GM23338 (cell line): Measurements from ENCODE around the gene CENPX. TPM values are rescaled to one million over a fixed set of nuclear protein-coding genes. Genes with fewer than 3 reads are reported as not detected.

Experiments used
- ATAC-seq: fragments of 200-7000 bp; cut with Tn5 transposase; 3 replicates; pipeline ENCODE4 v1.9.1; 2020
- DNase-seq: peaks from one replicate; pipeline ENCODE4 v3.0.0-alpha.2; 2015; ENCODE audit warnings: low spot score
- H2AFZ ChIP-seq: fragments of 200-600 bp; sonication (generic); 2 replicates; pipeline ENCODE4 v1.8.0; 2016; ENCODE audit warnings: antibody characterized with exemption, mild to moderate bottlenecking, moderate library complexity
- H3F3A ChIP-seq: fragments of 200-600 bp; sonication (generic); replicated peaks from 2 replicates; pipeline ENCODE4 v1.8.0; 2017; ENCODE audit warnings: antibody characterized with exemption, mixed run types, low read depth
- H3K27ac ChIP-seq: fragments of 200-600 bp; sonication (generic); 2 replicates; pipeline ENCODE4 v1.6.1; 2016; ENCODE audit warnings: low read depth
- H3K27me3 ChIP-seq: fragments of 200-600 bp; sonication (generic); 2 replicates; pipeline ENCODE4 v1.8.0; 2016; ENCODE audit warnings: mild to moderate bottlenecking, mixed run types, moderate library complexity; ENCODE audit not compliant: insufficient read depth
- H3K36me3 ChIP-seq: fragments of 200-600 bp; sonication (generic); 2 replicates; pipeline ENCODE4 v1.8.0; 2016; ENCODE audit warnings: mild to moderate bottlenecking; ENCODE audit not compliant: insufficient read depth
- H3K4me1 ChIP-seq: fragments of 200-600 bp; sonication (generic); 2 replicates; pipeline ENCODE4 v1.8.0; 2016; ENCODE audit warnings: mild to moderate bottlenecking, moderate library complexity; ENCODE audit not compliant: insufficient read depth
- H3K4me2 ChIP-seq: fragments of 200-600 bp; sonication (generic); 2 replicates; pipeline ENCODE4 v1.7.1; 2017; ENCODE audit warnings: mixed run types
- H3K4me3 ChIP-seq: fragments of 200-600 bp; sonication (generic); 2 replicates; pipeline ENCODE4 v1.6.1; 2016; ENCODE audit warnings: mixed run types
- H3K79me2 ChIP-seq: fragments of 200-600 bp; sonication (generic); replicated peaks from 2 replicates; pipeline ENCODE4 v1.8.0; 2017; ENCODE audit warnings: mild to moderate bottlenecking; ENCODE audit not compliant: insufficient read depth
- H3K9me2 ChIP-seq: fragments of 200-600 bp; sonication (generic); 2 replicates; pipeline ENCODE4 v1.8.0; 2017; ENCODE audit not compliant: insufficient read depth
- H4K20me1 ChIP-seq: fragments of 200-600 bp; sonication (generic); replicated peaks from 2 replicates; pipeline ENCODE4 v1.8.0; 2017; ENCODE audit warnings: mild to moderate bottlenecking; ENCODE audit not compliant: insufficient read depth
- H3K27ac Mint-ChIP-seq: 2 replicates; pipeline ENCODE4 v1.8.0; 2020; ENCODE audit warnings: inconsistent platforms, mild to moderate bottlenecking, moderate library complexity, mixed read lengths
- H3K27me3 Mint-ChIP-seq: 3 replicates; pipeline ENCODE4 v1.8.0; 2022; ENCODE audit warnings: low read depth, mild to moderate bottlenecking, moderate library complexity, mixed read lengths, inconsistent platforms; ENCODE audit not compliant: insufficient read depth, poor library complexity
- H3K36me3 Mint-ChIP-seq: 3 replicates; pipeline ENCODE4 v1.8.0; 2021; ENCODE audit warnings: low read depth, mild to moderate bottlenecking, inconsistent platforms, moderate library complexity, mixed read lengths
- H3K4me1 Mint-ChIP-seq: 3 replicates; pipeline ENCODE4 v1.8.0; 2020; ENCODE audit warnings: mild to moderate bottlenecking, inconsistent platforms, mixed read lengths
- H3K4me3 Mint-ChIP-seq: 3 replicates; pipeline ENCODE4 v1.8.0; 2021; ENCODE audit warnings: moderate library complexity, mild to moderate bottlenecking, inconsistent platforms, mixed read lengths
- H3K9me3 Mint-ChIP-seq: 3 replicates; pipeline ENCODE4 v1.8.0; 2020; ENCODE audit warnings: moderate library complexity, mild to moderate bottlenecking, inconsistent platforms, mixed read lengths
- EZH2 ChIP-seq: fragments of 200-600 bp; sonication (generic); IDR thresholded peaks from one replicate; pipeline ENCODE4 v1.8.0; 2017; ENCODE audit warnings: antibody characterized with exemption, mild to moderate bottlenecking, low read depth; ENCODE audit not compliant: unreplicated experiment
- JUNB ChIP-seq: IDR thresholded peaks from one replicate; pipeline ENCODE4 v1.6.1; 2016; ENCODE audit warnings: antibody characterized with exemption; ENCODE audit not compliant: unreplicated experiment
- NANOG ChIP-seq: IDR thresholded peaks from 2 replicates; pipeline ENCODE4 v1.6.1; 2016; ENCODE audit warnings: antibody characterized with exemption, borderline replicate concordance
- POLR2AphosphoS5 ChIP-seq: IDR thresholded peaks from 2 replicates; pipeline ENCODE4 v1.6.1; 2016; ENCODE audit warnings: antibody characterized with exemption, low read depth
- STAT1 ChIP-seq: IDR thresholded peaks from one replicate; pipeline ENCODE4 v1.6.1; 2016; ENCODE audit warnings: antibody characterized with exemption; ENCODE audit not compliant: unreplicated experiment
- ZNF331 ChIP-seq: fragments of 250-450 bp; sonication (Bioruptor Pico); IDR thresholded peaks from 2 replicates; pipeline ENCODE4 v1.5.0; 2020; ENCODE audit warnings: low read depth, mild to moderate bottlenecking, moderate library complexity
- polyA plus RNA-seq: library from polyadenylated mRNA; unstranded; fragments of >200 nt; fragmentation: Nextera tagmentation; extraction: Ambion mirVana; gene quantifications from 2 replicates; pipeline ENCODE4 v1.2.1, GENCODE V29; 2016
- total RNA-seq: library from RNA; depleted of rRNA; stranded (reverse); fragments of >200 nt; shearing (Covaris generic); gene quantifications from 2 replicates; pipeline ENCODE4 v1.2.3, GENCODE V29; 2014
- TF ChIP-seq, protein P1 (sequence below): IDR thresholded peaks from 2 replicates; pipeline ENCODE4 v1.6.1; 2016; ENCODE audit warnings: antibody characterized with exemption
- TF ChIP-seq, protein P2 (sequence below): IDR thresholded peaks from one replicate; pipeline ENCODE4 v1.6.1; 2018; ENCODE audit warnings: antibody characterized with exemption; ENCODE audit not compliant: unreplicated experiment
- TF ChIP-seq, protein P3 (sequence below), 2 experiments: fragments of 200-600 bp in 1 of 2; sonication (generic) in 1 of 2; conservative IDR thresholded peaks; 2 replicates each; pipeline versions ENCODE4 v1.5.1 to v1.6.1; 2016 to 2017; ENCODE audit warnings: antibody characterized with exemption in 2 of 2, low read depth in 2 of 2, mild to moderate bottlenecking in 2 of 2, moderate library complexity in 1 of 2

CENPX gene
- total and polyA plus RNA-seq, 2 experiments from 2014 or later: 114 to 157 TPM

DNA sequence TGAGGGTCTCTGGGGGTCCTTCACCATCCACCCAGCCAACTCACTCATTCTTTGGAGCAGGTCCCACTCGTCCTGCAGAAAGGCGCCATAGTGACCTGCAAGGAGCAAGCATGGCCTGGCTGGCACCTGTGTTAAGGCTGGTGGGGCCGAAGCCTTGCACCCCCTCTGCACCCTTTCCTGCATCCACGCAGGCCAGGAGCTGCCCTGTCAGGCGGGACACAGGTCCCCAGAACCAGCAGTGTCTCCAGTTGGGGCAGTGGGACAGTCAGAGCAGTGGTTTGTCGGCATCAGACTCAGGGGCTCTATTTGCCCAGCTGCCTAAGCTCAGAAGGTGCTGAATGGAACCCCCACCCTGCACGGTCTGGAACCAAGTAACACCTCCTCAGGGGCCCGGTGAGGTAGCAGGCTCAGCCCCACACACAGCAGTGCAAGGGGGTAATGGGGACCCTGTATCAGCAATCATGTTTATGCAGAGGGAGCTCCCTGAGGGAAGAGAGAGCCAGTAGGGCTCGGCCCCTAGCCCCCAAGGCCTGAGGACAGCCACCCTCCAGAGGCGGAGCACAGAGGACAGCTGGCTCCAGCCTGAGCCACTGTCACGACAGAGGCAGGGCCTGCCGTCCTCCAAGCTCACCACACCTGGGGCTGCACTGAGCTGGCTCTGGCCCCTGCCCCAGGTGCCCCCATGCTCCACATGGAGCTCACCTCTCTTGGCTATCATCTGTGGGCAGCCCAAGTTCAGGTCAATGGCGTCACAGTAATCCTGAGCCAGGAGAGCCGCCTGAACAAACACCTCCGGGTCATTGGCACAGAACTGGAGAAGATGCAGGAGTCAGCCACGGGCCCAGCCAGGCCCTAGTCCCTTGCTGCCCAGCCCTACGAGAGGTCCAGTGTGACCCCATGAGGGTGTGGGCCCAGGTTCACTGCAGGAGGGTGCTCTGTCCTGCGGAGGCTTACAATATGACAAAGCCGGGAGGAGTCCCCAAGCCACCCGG is 41.0 kb upstream of the CENPX start:
- Histone ChIP-seq H2AFZ (no peak overlapping the region), H3K4me1 (no peaks in the 10 kb centered on the region), H3K27ac (no peak overlapping the region), H3K36me3 (no peaks in the 10 kb centered on the region), H3K27me3 (no peaks in the 10 kb centered on the region), H3K79me2 (no peaks in the 10 kb centered on the region), H3K4me2 (no peak overlapping the region), H3F3A (peaks cover 7% of the 10 kb centered on the region; the same call in 1 of the 2 replicates), H4K20me1 (no peaks in the 10 kb centered on the region), H3K9me2 (no peaks in the 10 kb centered on the region), H3K4me3 (no peak overlapping the region)
- no peaks in the 10 kb centered on the region for H3K9me3 Mint-ChIP-seq
- no peak for ATAC-seq
- no peak overlapping the region for H3K27ac Mint-ChIP-seq
- peaks cover 5% of the 10 kb centered on the region for H3K27me3 Mint-ChIP-seq
- TF ChIP-seq EZH2 (no peak), NANOG (no peak), STAT1 (no peak), POLR2AphosphoS5 (no peak), JUNB (no peak), ZNF331 (CRISPR knock-in tag) (no peak)
- TF ChIP-seq, protein P1, sequence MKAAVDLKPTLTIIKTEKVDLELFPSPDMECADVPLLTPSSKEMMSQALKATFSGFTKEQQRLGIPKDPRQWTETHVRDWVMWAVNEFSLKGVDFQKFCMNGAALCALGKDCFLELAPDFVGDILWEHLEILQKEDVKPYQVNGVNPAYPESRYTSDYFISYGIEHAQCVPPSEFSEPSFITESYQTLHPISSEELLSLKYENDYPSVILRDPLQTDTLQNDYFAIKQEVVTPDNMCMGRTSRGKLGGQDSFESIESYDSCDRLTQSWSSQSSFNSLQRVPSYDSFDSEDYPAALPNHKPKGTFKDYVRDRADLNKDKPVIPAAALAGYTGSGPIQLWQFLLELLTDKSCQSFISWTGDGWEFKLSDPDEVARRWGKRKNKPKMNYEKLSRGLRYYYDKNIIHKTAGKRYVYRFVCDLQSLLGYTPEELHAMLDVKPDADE: no peak
- TF ChIP-seq, protein P2, sequence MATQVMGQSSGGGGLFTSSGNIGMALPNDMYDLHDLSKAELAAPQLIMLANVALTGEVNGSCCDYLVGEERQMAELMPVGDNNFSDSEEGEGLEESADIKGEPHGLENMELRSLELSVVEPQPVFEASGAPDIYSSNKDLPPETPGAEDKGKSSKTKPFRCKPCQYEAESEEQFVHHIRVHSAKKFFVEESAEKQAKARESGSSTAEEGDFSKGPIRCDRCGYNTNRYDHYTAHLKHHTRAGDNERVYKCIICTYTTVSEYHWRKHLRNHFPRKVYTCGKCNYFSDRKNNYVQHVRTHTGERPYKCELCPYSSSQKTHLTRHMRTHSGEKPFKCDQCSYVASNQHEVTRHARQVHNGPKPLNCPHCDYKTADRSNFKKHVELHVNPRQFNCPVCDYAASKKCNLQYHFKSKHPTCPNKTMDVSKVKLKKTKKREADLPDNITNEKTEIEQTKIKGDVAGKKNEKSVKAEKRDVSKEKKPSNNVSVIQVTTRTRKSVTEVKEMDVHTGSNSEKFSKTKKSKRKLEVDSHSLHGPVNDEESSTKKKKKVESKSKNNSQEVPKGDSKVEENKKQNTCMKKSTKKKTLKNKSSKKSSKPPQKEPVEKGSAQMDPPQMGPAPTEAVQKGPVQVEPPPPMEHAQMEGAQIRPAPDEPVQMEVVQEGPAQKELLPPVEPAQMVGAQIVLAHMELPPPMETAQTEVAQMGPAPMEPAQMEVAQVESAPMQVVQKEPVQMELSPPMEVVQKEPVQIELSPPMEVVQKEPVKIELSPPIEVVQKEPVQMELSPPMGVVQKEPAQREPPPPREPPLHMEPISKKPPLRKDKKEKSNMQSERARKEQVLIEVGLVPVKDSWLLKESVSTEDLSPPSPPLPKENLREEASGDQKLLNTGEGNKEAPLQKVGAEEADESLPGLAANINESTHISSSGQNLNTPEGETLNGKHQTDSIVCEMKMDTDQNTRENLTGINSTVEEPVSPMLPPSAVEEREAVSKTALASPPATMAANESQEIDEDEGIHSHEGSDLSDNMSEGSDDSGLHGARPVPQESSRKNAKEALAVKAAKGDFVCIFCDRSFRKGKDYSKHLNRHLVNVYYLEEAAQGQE: no peak
- TF ChIP-seq, protein P3, sequence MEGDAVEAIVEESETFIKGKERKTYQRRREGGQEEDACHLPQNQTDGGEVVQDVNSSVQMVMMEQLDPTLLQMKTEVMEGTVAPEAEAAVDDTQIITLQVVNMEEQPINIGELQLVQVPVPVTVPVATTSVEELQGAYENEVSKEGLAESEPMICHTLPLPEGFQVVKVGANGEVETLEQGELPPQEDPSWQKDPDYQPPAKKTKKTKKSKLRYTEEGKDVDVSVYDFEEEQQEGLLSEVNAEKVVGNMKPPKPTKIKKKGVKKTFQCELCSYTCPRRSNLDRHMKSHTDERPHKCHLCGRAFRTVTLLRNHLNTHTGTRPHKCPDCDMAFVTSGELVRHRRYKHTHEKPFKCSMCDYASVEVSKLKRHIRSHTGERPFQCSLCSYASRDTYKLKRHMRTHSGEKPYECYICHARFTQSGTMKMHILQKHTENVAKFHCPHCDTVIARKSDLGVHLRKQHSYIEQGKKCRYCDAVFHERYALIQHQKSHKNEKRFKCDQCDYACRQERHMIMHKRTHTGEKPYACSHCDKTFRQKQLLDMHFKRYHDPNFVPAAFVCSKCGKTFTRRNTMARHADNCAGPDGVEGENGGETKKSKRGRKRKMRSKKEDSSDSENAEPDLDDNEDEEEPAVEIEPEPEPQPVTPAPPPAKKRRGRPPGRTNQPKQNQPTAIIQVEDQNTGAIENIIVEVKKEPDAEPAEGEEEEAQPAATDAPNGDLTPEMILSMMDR (conservative IDR thresholded peaks at IDR 0.05; ENCODE audit: low read depth in 2 of 2): no peak
- H3K4me3 Mint-ChIP-seq: peak overlapping the region; percentile 72
- DNase-seq: no peak
- peaks cover 4% of the 10 kb centered on the region; the same call in 2 of the 3 replicates for H3K4me1 Mint-ChIP-seq
- peaks cover 4% of the 10 kb centered on the region for H3K36me3 Mint-ChIP-seq
